HEK293T (cell line): ENCODE data around the gene E2F2.

Source experiments
- ARNT ChIP-seq: fragments of 450-650 bp; IDR thresholded peaks from 2 replicates; pipeline ENCODE4 v1.6.1; 2017; ENCODE audit warnings: mild to moderate bottlenecking
- BHLHE40 ChIP-seq: fragments of 450-650 bp; IDR thresholded peaks from 2 replicates; pipeline ENCODE4 v1.6.1; 2016; ENCODE audit warnings: mild to moderate bottlenecking, moderate library complexity, borderline replicate concordance
- ELF4 ChIP-seq: fragments of 450-650 bp; IDR thresholded peaks from 2 replicates; pipeline ENCODE4 v1.6.1; 2017; ENCODE audit warnings: antibody characterized with exemption
- FOXA1 ChIP-seq: fragments of 450-650 bp; IDR thresholded peaks from 2 replicates; pipeline ENCODE4 v1.6.1; 2016; ENCODE audit warnings: mild to moderate bottlenecking
- FOXM1 ChIP-seq: fragments of 450-650 bp; IDR thresholded peaks from 2 replicates; pipeline ENCODE4 v1.6.1; 2017; ENCODE audit warnings: mild to moderate bottlenecking, borderline replicate concordance
- HDGF ChIP-seq: fragments of 450-650 bp; IDR thresholded peaks from 2 replicates; pipeline ENCODE4 v1.6.1; 2017; ENCODE audit warnings: antibody characterized with exemption, borderline replicate concordance
- L3MBTL2 ChIP-seq: fragments of 450-650 bp; conservative IDR thresholded peaks from 2 replicates; pipeline ENCODE4 v1.6.1; 2016; ENCODE audit warnings: mild to moderate bottlenecking
- LEF1 ChIP-seq: fragments of 450-650 bp; IDR thresholded peaks from 2 replicates; pipeline ENCODE4 v1.6.1; 2017; ENCODE audit warnings: mild to moderate bottlenecking, borderline replicate concordance
- PKNOX1 ChIP-seq: fragments of 450-650 bp; IDR thresholded peaks from 2 replicates; pipeline ENCODE4 v1.6.1; 2016
- SP1 ChIP-seq: fragments of 450-650 bp; IDR thresholded peaks from 2 replicates; pipeline ENCODE4 v1.6.1; 2017
- SUZ12 ChIP-seq: fragments of 450-650 bp; IDR thresholded peaks from 2 replicates; pipeline ENCODE4 v1.6.1; 2016; ENCODE audit warnings: mild to moderate bottlenecking
- TARDBP ChIP-seq: fragments of 450-650 bp; IDR thresholded peaks from 2 replicates; pipeline ENCODE4 v1.6.1; 2016

DNA sequence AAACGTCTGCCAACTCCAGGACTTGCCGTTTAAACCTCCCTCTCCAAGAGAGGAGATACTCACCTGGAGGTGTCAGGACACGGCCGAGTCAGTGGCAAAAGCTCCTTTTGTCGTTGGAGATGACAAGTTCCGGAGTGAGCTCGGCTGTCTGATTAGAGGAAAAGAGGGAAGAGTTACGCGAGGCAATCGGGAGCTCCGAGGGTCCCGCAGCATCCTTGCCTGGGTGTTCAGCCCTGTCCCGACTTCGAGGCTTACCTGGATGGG, 27.8 kb upstream of the E2F2 start:
- TF ChIP-seq FOXA1: no peak
- TF ChIP-seq FOXM1: no peak
- TF ChIP-seq SP1: no peak
- TF ChIP-seq TARDBP: no peak
- no peak for TF ChIP-seq L3MBTL2
- TF ChIP-seq HDGF: no peak
- TF ChIP-seq ELF4: no peak
- TF ChIP-seq LEF1: no peak
- no peak for TF ChIP-seq ARNT
- no peak for TF ChIP-seq SUZ12
- no peak for TF ChIP-seq BHLHE40
- TF ChIP-seq PKNOX1: no peak
